Activated CD4-positive, alpha-beta memory T cell treated with anti-CD3 and anti-CD28 coated beads, Interleukin-2, amount 10 ng/mL, durations not matched to agents 7 days and 5 days (primary cell): Measurements from ENCODE around the gene ABCF3. TPM values are rescaled to one million over a fixed set of nuclear protein-coding genes. Genes with fewer than 3 reads are reported as not detected.

ENCODE experiments used
- CTCF ChIA-PET: fragments of 350-600 bp; sonication (Branson Sonifier 250); formaldehyde crosslinking; loops from one replicate; lab custom pipeline; 2021; ENCODE audit warnings: antibody characterized with exemption, inconsistent platforms; lab: Charles Lee
- POLR2A ChIA-PET: fragments of 350-600 bp; sonication (Branson Sonifier 250); formaldehyde crosslinking; loops from one replicate; lab custom pipeline; 2021; ENCODE audit warnings: antibody characterized with exemption; lab: Charles Lee
- DNase-seq: peaks from one replicate; pipeline ENCODE4 v3.0.0-alpha.2; 2020
- H3K27ac Mint-ChIP-seq: one replicate; pipeline ENCODE4 v1.8.0; 2021; ENCODE audit warnings: mild to moderate bottlenecking, mixed read lengths
- H3K27me3 Mint-ChIP-seq: one replicate; pipeline ENCODE4 v1.8.0; 2021; ENCODE audit warnings: mixed read lengths
- H3K36me3 Mint-ChIP-seq: one replicate; pipeline ENCODE4 v1.8.0; 2021; ENCODE audit warnings: low read depth, mixed read lengths
- H3K4me1 Mint-ChIP-seq: one replicate; pipeline ENCODE4 v1.8.0; 2021; ENCODE audit warnings: mixed read lengths
- H3K4me3 Mint-ChIP-seq: one replicate; pipeline ENCODE4 v1.8.0; 2021; ENCODE audit warnings: mild to moderate bottlenecking, mixed read lengths
- H3K9me3 Mint-ChIP-seq: one replicate; pipeline ENCODE4 v1.8.0; 2021; ENCODE audit warnings: mixed read lengths
- total RNA-seq, 2 experiments: library from RNA; stranded (reverse); gene quantifications; one replicate each; pipeline ENCODE4 v1.2.3, GENCODE V29; 2021

ABCF3 gene
- total RNA-seq, 2 experiments from 2014 or later: 53.7 to 60.1 TPM

GRCh38 chr3:184236636-184237035, 50.6 kb downstream of the ABCF3 start:
- Mint-ChIP-seq H3K4me1 (no peaks in the 10 kb centered on the region), H3K36me3 (no peaks in the 10 kb centered on the region), H3K9me3 (no peaks in the 10 kb centered on the region), H3K27me3 (peaks cover 16% of the 10 kb centered on the region), H3K27ac (no peak overlapping the region), H3K4me3 (no peak overlapping the region)
- no peak for DNase-seq
- CTCF ChIA-PET: interaction anchor here (0.7 to 2.1 kb wide), 4 partner anchors 9 to 13 kb away, joined by 3 to 15 read pairs (median 6); no protein-coding TSS in a partner anchor
- POLR2A ChIA-PET: interaction anchor here (1.1 kb wide), 1 partner anchor 9 kb away, joined by 3 read pairs; no protein-coding TSS in a partner anchor

GRCh38 chr3:184237211-184237610, 51.2 kb downstream of the ABCF3 start:
- Mint-ChIP-seq H3K4me1 (no peaks in the 10 kb centered on the region), H3K27ac (no peak overlapping the region), H3K36me3 (no peaks in the 10 kb centered on the region), H3K9me3 (no peaks in the 10 kb centered on the region), H3K27me3 (peaks cover 10% of the 10 kb centered on the region), H3K4me3 (no peak overlapping the region)
- DNase-seq: no peak
- ChIA-PET POLR2A (interaction anchor here (1.1 to 1.2 kb wide), 2 partner anchors 10 kb away, joined by 3 to 5 read pairs; no protein-coding TSS in a partner anchor), CTCF (interaction anchor here (1.1 to 2.1 kb wide), 4 partner anchors 9 to 13 kb away, joined by 3 to 15 read pairs (median 6); no protein-coding TSS in a partner anchor)

DNA sequence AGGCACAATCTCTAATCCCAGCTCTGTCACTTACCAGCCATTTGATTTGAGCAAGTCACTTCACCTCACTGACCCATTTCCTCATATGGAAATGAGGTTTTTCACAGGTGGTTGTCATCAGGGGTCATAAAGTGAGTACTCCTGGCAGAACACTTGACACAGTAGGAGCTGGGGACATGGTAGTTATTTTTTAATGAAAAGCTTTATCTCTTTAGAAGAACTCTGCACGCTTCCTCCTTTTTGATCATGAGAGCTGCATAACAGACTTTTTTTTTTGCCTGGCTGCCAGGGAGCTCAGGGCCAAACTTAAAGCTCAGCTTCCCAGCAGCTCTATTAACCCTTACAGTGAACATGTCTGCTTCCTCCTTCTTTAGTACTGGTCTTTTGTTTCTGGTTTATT, 51.8 kb downstream of the ABCF3 start:
- Mint-ChIP-seq H3K4me1 (no peaks in the 10 kb centered on the region), H3K27me3 (peaks cover 4% of the 10 kb centered on the region), H3K36me3 (peaks cover 3% of the 10 kb centered on the region), H3K4me3 (no peak overlapping the region), H3K27ac (no peak overlapping the region), H3K9me3 (no peaks in the 10 kb centered on the region)
- DNase-seq: no peak
- CTCF ChIA-PET: interaction anchor here (0.6 to 2.1 kb wide), 4 partner anchors 8 to 67 kb away, joined by 3 to 15 read pairs (median 6); no protein-coding TSS in a partner anchor
- POLR2A ChIA-PET: interaction anchor here (1.1 to 1.2 kb wide), 2 partner anchors 10 kb away, joined by 3 to 5 read pairs; no protein-coding TSS in a partner anchor

GRCh38 chr3:184238246-184238818, 52.3 kb downstream of the ABCF3 start:
- POLR2A ChIA-PET: interaction anchor here (1.2 kb wide), 1 partner anchor 9 kb away, joined by 5 read pairs; no protein-coding TSS in a partner anchor
- Mint-ChIP-seq H3K36me3 (peaks cover 6% of the 10 kb centered on the region), H3K9me3 (no peaks in the 10 kb centered on the region)

DNA sequence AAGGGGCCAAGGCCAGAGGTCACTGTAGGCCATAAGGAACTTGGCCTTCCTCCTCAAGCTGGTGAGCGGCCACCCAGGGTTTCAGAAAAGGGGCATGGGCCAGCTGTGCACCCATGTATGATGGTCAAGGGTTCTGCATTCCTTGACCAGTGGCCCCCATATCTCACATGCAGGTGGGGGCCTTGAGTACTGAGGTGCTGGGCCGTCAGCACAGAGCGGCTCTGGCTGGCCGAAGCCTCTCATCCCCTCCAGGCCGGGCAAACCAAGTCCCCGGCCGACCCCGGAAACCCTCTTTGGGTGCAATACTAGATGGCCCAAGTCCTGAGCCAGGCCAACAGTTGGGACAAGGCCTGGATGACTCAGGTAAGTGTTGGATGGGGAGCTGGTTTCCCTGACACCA, 53.2 kb downstream of the ABCF3 start:
- Mint-ChIP-seq H3K27me3 (peaks cover 1% of the 10 kb centered on the region), H3K36me3 (peaks cover 8% of the 10 kb centered on the region), H3K4me1 (no peaks in the 10 kb centered on the region), H3K27ac (no peak overlapping the region), H3K9me3 (no peaks in the 10 kb centered on the region), H3K4me3 (no peak overlapping the region)
- ChIA-PET POLR2A (no interaction called here), CTCF (no interaction called here)
- DNase-seq: no peak

More at GRCh38 chr3:184238246-184238818, 52.3 kb downstream of the ABCF3 start:
- no peak for DNase-seq
- H3K27ac Mint-ChIP-seq: no peak overlapping the region
- no peak overlapping the region for H3K4me3 Mint-ChIP-seq
- H3K27me3 Mint-ChIP-seq: peaks cover 1% of the 10 kb centered on the region
- CTCF ChIA-PET: interaction anchor here (0.6 to 2.1 kb wide), 4 partner anchors 8 to 67 kb away, joined by 3 to 15 read pairs (median 6); no protein-coding TSS in a partner anchor
- H3K4me1 Mint-ChIP-seq: no peaks in the 10 kb centered on the region

GRCh38 chr3:184239708-184240107, 53.7 kb downstream of the ABCF3 start:
- CTCF ChIA-PET: interaction anchor here (0.9 to 1.5 kb wide), 4 partner anchors 10 to 345 kb away, joined by 3 to 8 read pairs (median 6); partner anchors contain the start of gene EEF1AKMT4
- H3K9me3 Mint-ChIP-seq: no peaks in the 10 kb centered on the region
- POLR2A ChIA-PET: interaction anchor here (1.0 to 1.6 kb wide), 2 partner anchors 10 to 12 kb away, joined by 3 to 6 read pairs; partner anchors contain the start of gene VWA5B2
- no peak for DNase-seq
- H3K4me3 Mint-ChIP-seq: no peak overlapping the region
- no peak overlapping the region for H3K27ac Mint-ChIP-seq
- peaks cover 1% of the 10 kb centered on the region for H3K27me3 Mint-ChIP-seq
- H3K4me1 Mint-ChIP-seq: no peaks in the 10 kb centered on the region
- H3K36me3 Mint-ChIP-seq: peaks cover 12% of the 10 kb centered on the region

DNA sequence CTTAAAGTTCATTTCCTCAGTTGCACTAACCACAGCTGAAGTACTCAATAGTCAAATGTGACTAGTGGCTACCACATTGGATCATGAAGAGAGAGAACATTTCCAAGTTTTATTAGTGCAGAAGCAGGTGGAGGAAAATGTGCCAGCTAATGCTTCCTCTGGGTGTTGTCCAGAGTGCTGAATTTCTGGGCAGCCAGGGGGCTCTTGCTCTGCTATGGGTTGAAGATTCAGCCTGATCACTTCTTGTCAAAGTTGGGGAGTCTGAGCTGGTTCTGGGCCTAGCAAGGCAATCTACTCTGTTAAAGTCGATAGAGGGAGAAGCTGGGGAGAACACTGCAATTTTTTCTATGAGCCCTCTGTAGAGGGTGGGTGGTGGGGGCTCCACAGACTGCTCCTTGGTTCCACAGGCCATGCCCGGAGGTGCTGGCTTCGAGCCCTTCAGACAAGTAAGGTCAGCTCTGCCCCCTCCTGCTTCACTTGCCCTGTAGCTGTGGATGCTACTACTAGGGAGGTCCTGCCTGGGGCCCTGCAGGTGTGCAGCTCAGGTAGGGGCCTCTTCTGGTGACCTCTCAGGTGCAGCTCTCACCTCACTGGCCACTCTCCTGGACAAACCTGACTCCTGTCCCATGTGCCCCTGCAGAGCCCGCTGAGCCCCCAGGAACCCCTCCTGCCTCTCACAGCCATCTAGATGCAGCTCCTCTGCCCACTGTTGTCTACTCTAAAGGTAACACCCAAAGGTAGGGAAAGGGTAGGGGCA, 54.6 kb downstream of the ABCF3 start:
- DNase-seq: no peak
- peaks cover 18% of the 10 kb centered on the region for H3K36me3 Mint-ChIP-seq
- no peak overlapping the region for H3K4me3 Mint-ChIP-seq
- H3K27ac Mint-ChIP-seq: no peak overlapping the region
- ChIA-PET POLR2A (interaction anchor here (0.9 to 1.6 kb wide), 3 partner anchors 11 to 19 kb away, joined by 3 to 6 read pairs (median 3); partner anchors contain the start of gene VWA5B2), CTCF (interaction anchor here (0.9 to 1.5 kb wide), 4 partner anchors 9 to 345 kb away, joined by 3 to 8 read pairs (median 6); partner anchors contain the start of gene EEF1AKMT4)
- no peaks in the 10 kb centered on the region for H3K9me3 Mint-ChIP-seq
- H3K27me3 Mint-ChIP-seq: peaks cover 1% of the 10 kb centered on the region
- peaks cover 2% of the 10 kb centered on the region for H3K4me1 Mint-ChIP-seq

- DNase-seq: no peak
- CTCF ChIA-PET: interaction anchor here (1.1 to 1.5 kb wide), 3 partner anchors 9 to 346 kb away, joined by 4 to 8 read pairs (median 8); partner anchors contain the start of gene EEF1AKMT4
- Mint-ChIP-seq H3K36me3 (peaks cover 18% of the 10 kb centered on the region), H3K27me3 (peaks cover 1% of the 10 kb centered on the region), H3K27ac (no peak overlapping the region), H3K4me3 (no peak overlapping the region), H3K9me3 (no peaks in the 10 kb centered on the region), H3K4me1 (peaks cover 2% of the 10 kb centered on the region)
- POLR2A ChIA-PET: interaction anchor here (0.9 to 1.6 kb wide), 2 partner anchors 13 to 19 kb away, joined by 3 to 6 read pairs; no protein-coding TSS in a partner anchor
Observed at GRCh38 chr3:184241141-184241446, 55.1 kb downstream of the ABCF3 start.

GRCh38 chr3:184241447-184242296, 55.7 kb downstream of the ABCF3 start:
- CTCF ChIA-PET: interaction anchor here (0.8 to 1.5 kb wide), 2 partner anchors 346 kb away, joined by 3 to 4 read pairs; no protein-coding TSS in a partner anchor
- no peak for DNase-seq
- peaks cover 1% of the 10 kb centered on the region for H3K27me3 Mint-ChIP-seq

DNA sequence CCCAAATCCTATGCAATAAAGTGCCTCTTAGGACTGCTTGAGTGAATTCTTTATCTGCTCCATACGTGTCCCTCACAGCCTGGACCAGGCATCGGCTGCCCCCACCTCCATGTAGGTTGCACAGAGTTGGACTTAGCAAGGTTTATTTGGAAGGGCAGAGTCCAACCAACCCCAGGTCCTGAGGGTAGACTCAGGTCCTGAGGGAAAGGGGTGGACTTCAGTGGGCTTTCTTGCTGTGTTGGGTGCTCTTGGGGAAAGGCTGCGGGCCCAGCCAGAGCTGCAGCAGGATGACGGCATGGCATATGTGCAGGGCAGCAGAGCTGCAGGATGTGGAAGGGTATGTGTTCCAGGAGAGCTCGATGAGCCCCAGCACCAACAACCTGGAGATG, 56.3 kb downstream of the ABCF3 start:
- ChIA-PET CTCF (interaction anchor here (0.8 kb wide), 2 partner anchors 15 to 347 kb away, joined by 3 to 4 read pairs; no protein-coding TSS in a partner anchor), POLR2A (no interaction called here)
- Mint-ChIP-seq H3K36me3 (peaks cover 18% of the 10 kb centered on the region), H3K27ac (no peak overlapping the region), H3K9me3 (no peaks in the 10 kb centered on the region), H3K4me3 (no peak overlapping the region), H3K4me1 (peaks cover 2% of the 10 kb centered on the region), H3K27me3 (peaks cover 1% of the 10 kb centered on the region)
- DNase-seq: no peak

More at GRCh38 chr3:184241447-184242296, 55.7 kb downstream of the ABCF3 start:
- H3K4me3 Mint-ChIP-seq: no peak overlapping the region
- H3K36me3 Mint-ChIP-seq: peaks cover 18% of the 10 kb centered on the region
- H3K4me1 Mint-ChIP-seq: peaks cover 2% of the 10 kb centered on the region
- POLR2A ChIA-PET: no interaction called here
- no peaks in the 10 kb centered on the region for H3K9me3 Mint-ChIP-seq
- H3K27ac Mint-ChIP-seq: no peak overlapping the region
